Prostate gland (tissue), 2 donors: ENCODE data around the gene MAN2B2.

Source experiments
- POLR2A ChIP-seq: fragments of 450-650 bp; IDR thresholded peaks from one replicate; pipeline ENCODE4 v1.6.1; 2016; ENCODE audit warnings: antibody characterized with exemption, mild to moderate bottlenecking
- TF ChIP-seq, protein P1 (sequence below), 4 experiments: fragments of 200-600 bp in 2 of 4; fragments of 450-650 bp in 2 of 4; sonication (generic) in 2 of 4; IDR thresholded peaks; 1 replicate in 3 of 4; 2 replicates in 1 of 4; pipeline ENCODE4 v1.5.1; 2016 to 2019; ENCODE audit warnings: antibody characterized with exemption in 4 of 4, mild to moderate bottlenecking in 2 of 4, moderate library complexity in 2 of 4

DNA sequence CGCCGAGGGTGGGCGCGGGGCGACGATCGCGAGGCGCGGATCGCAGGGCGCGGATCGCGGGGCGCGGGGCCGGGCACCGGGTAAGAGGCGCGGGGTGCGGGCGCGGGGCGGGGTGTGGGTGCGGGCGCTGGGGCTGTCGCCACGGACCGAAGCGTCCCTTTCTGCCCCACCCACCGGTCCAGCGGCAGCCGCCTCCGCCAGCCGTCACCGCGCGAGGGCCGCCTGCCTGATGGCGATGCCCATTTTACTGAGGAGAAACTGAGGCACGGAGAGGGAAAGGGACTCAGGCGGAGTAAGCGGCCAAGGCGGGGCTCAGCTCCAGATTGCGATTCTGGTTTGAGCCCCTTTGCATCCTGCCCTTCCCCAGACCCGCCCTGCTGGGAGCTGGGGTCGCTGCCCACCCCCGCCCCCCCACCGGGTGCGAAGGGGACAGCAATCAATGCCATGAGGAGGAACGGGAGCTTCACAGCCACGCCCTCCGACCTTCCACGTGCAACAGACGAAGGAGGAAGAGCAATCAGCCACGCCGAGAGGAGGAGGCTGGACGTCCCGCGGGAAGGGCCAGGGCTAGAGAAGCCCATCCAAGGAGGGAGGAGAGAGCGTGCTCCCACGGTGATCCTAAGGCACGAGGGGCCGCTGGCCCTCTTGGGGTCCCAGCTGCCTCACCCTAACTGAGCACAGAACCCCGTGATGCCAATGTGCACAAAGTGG lies 10.9 kb upstream of the MAN2B2 start:
- no peak for TF ChIP-seq POLR2A
- TF ChIP-seq, protein P1, sequence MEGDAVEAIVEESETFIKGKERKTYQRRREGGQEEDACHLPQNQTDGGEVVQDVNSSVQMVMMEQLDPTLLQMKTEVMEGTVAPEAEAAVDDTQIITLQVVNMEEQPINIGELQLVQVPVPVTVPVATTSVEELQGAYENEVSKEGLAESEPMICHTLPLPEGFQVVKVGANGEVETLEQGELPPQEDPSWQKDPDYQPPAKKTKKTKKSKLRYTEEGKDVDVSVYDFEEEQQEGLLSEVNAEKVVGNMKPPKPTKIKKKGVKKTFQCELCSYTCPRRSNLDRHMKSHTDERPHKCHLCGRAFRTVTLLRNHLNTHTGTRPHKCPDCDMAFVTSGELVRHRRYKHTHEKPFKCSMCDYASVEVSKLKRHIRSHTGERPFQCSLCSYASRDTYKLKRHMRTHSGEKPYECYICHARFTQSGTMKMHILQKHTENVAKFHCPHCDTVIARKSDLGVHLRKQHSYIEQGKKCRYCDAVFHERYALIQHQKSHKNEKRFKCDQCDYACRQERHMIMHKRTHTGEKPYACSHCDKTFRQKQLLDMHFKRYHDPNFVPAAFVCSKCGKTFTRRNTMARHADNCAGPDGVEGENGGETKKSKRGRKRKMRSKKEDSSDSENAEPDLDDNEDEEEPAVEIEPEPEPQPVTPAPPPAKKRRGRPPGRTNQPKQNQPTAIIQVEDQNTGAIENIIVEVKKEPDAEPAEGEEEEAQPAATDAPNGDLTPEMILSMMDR (IDR thresholded peaks at IDR 0.05): no peak
